ENCODE results near the gene AKAP10. TPM values are rescaled to one million over a fixed set of nuclear protein-coding genes. Genes with fewer than 3 reads are reported as not detected.

The AKAP10 gene
- total and polyA plus RNA-seq, 2 of the 4 experiments (the other 2 are of a cell fraction): 12.7 to 18.6 TPM

DNA sequence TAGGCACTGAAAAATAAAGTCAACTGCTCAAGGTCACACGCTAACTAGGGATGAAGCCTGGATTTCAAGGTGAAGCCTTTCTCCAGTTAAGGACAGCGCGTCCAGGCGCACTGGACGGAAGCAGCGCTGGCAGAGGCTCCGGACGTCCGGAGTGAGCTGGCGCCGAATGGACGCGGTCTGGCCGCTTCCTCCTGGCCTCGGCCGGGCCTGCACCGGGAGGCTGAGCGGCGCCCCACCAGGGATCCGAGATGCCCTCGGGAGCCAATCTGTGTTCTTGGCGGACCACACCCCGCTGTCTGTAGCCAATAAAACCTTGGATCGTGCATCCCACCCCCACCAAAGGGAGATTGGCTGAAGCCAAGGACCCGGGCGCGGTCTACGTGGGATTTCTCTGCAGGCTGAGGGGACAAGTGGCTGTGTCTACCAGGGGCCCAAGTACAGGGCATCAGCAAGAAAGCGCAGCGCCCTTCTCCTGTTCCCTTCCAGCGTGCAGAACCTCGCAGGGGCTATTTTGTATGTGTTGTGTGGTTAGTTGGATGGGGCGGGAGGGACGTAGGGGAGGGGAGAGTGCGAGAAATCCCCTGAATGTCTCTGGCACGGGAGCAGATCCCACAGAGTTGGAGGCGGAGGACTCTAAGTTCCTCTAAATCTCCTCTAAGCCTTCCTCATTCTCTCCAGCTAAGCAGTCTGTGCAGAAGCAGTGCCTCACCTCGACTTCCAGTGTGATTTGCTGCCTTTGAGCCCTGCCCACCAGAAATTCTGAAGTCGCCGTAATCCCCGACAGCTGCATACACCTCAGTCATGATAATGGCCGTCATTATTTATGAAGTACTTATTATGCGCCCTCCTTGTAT lies 2.5 kb upstream of the AKAP10 start:
- H3K4me2 ChIP-seq (ENCODE audit: low read depth, low read length): no peak overlapping the region
- H3K56ac ChIP-seq (ENCODE audit: extremely low read depth, insufficient read depth, low read length): no peak overlapping the region
- no peak overlapping the region for H4K8ac ChIP-seq (ENCODE audit: low read depth in 2 of 2, low read length in 2 of 2)
- H3K9me3 ChIP-seq (ENCODE audit: control insufficient read depth, insufficient read depth, low read length): no peaks in the 10 kb centered on the region
- no peak overlapping the region for H3K9ac ChIP-seq (ENCODE audit: low read depth, low read length)
- H3K27ac ChIP-seq (ENCODE audit: insufficient read depth, low read length): no peak overlapping the region
- ATAC-seq (ENCODE audit: low read depth) (no peak), DNase-seq (no peak)
- no peak overlapping the region for H3K23ac ChIP-seq (ENCODE audit: low read depth, low read length)
- no peaks in the 10 kb centered on the region for H3K27me3 ChIP-seq (ENCODE audit: control insufficient read depth, insufficient read depth, low read length)
- peaks cover 4% of the 10 kb centered on the region for H3K4me1 ChIP-seq (ENCODE audit: control insufficient read depth, insufficient read depth, low read length)
- WGBS, 2 experiments (ENCODE audit: extremely low coverage in 2 of 2, insufficient read length in 1 of 2): 84% methylated on average over 10 of the region's 43 CpGs; no CpG with 5 or more reads in 1 of the 2 experiments
- H2AK5ac ChIP-seq (ENCODE audit: low read depth, low read length): no peak overlapping the region
- dilution Hi-C loops (cut with HindIII; ENCODE audit: low sequenced_read_pairs, unreplicated experiment) (no loop called here), intact Hi-C loops (cut with micrococcal nuclease) (no loop called here), in situ Hi-C loops (cut with MboI; ENCODE audit: low sequenced_read_pairs) (no loop called here)
- no peak overlapping the region for H4K5ac ChIP-seq (ENCODE audit: low read depth, low read length)
- H2AK9ac ChIP-seq (replicated peaks; ENCODE audit: low read depth, low read length, poor library complexity): no peak overlapping the region
- peaks cover 2% of the 10 kb centered on the region; the same call in 1 of the 2 replicates for H3K9me1 ChIP-seq (ENCODE audit: insufficient read depth, low read length)
- ChIA-PET CTCF (no interaction called here), POLR2A (ENCODE audit: unreplicated experiment) (no interaction called here)
- no peak overlapping the region for H3K4ac ChIP-seq (ENCODE audit: low read depth, low read length)
- H3K36me3 ChIP-seq (ENCODE audit: control insufficient read depth, insufficient read depth, low read length): peaks cover 2% of the 10 kb centered on the region; the same call in 1 of the 2 replicates
- H3K4me3 ChIP-seq (ENCODE audit: insufficient read depth, low read depth, low read length): no peak overlapping the region
- peaks cover 5 to 23% of the 10 kb centered on the region in 2 experiments for H3K79me1 ChIP-seq (ENCODE audit: low read depth in 1 of 2, low read length in 2 of 2)
- TF ChIP-seq, protein P1, sequence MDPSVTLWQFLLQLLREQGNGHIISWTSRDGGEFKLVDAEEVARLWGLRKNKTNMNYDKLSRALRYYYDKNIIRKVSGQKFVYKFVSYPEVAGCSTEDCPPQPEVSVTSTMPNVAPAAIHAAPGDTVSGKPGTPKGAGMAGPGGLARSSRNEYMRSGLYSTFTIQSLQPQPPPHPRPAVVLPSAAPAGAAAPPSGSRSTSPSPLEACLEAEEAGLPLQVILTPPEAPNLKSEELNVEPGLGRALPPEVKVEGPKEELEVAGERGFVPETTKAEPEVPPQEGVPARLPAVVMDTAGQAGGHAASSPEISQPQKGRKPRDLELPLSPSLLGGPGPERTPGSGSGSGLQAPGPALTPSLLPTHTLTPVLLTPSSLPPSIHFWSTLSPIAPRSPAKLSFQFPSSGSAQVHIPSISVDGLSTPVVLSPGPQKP (IDR thresholded peaks at IDR 0.05; ENCODE audit: borderline replicate concordance, low read depth, low read length): no peak
- no TSS peak for BruUV-seq (replicated peaks)
- H2BK20ac ChIP-seq (ENCODE audit: low read depth, low read length): 0 out of 2 replicates have a peak overlapping the region, but pooled peaks have one; percentile 10
- no peak overlapping the region for H3K14ac ChIP-seq (replicated peaks; ENCODE audit: low read depth, low read length)
- H2BK5ac ChIP-seq (ENCODE audit: low read depth, low read length, poor library complexity, severe bottlenecking): no peak overlapping the region
- H3K18ac ChIP-seq (ENCODE audit: low read depth, low read length): no peak overlapping the region
- H2BK15ac ChIP-seq (ENCODE audit: low read depth, low read length): no peak overlapping the region
- H2BK120ac ChIP-seq (ENCODE audit: low read depth, low read length): no peak overlapping the region
- H4K91ac ChIP-seq (ENCODE audit: insufficient read depth, low read depth, low read length): no peak overlapping the region
- peak overlapping the region; percentile 69 for H2AFZ ChIP-seq (replicated peaks; ENCODE audit: low read length, poor library complexity)
- peaks cover 2% of the 10 kb centered on the region; the same call in 1 of the 2 replicates for H4K20me1 ChIP-seq (ENCODE audit: insufficient read depth, low read length)
